OCI-LY7 (cell line): Measurements from ENCODE around the gene DSG2.

Experiments used
- CTCF ChIP-seq: fragments of 200-600 bp; sonication (generic); conservative IDR thresholded peaks from 2 replicates; pipeline ENCODE4 v1.5.1; 2014; ENCODE audit warnings: mild to moderate bottlenecking, antibody characterized with exemption, low read length, moderate library complexity, mixed read lengths
- EZH2phosphoT487 ChIP-seq: fragments of 200-600 bp; sonication (generic); IDR thresholded peaks from 2 replicates; pipeline ENCODE4 v1.6.1; 2018; ENCODE audit warnings: low read depth, borderline replicate concordance, mild to moderate bottlenecking, mixed run types, antibody characterized with exemption, low read length, moderate library complexity, mixed read lengths

- TF ChIP-seq CTCF (no peak), EZH2phosphoT487 (no peak)
Measured at GRCh38 chr18:31489311-31489710, 8.7 kb upstream of the DSG2 start.
